Measurements from ENCODE around the gene ANKRD30A.
"Not testable (repeated sequence)": the region's sequence is repeated elsewhere in the genome, so short reads cannot be mapped to it uniquely, and the experiment has no call there.

The ANKRD30A gene

GRCh38 chr10:37125191-37125732 lies at the start of gene ANKRD30A:
Gene ANKRD30A (plus strand): TSS chr10:37125598. CDS start chr10:37125788, 190 bp downstream.
- Histone ChIP-seq H3K36me3 (ENCODE audit: control insufficient read depth in 1 of 2, insufficient read depth in 2 of 2, low read length in 2 of 2) (no peaks in the 10 kb centered on the region), H3K27ac (ENCODE audit: low read length) (no peak within 1 kb of the TSS), H3K4me1 (ENCODE audit: control insufficient read depth in 1 of 2, insufficient read depth in 2 of 2, low read length in 2 of 2) (no peaks in the 10 kb centered on the region), H3K4me3 (ENCODE audit: low read depth in 1 of 2, low read length in 2 of 2) (no peak within 1 kb of the TSS), H3K9me3 (ENCODE audit: control insufficient read depth in 1 of 2, low read length in 2 of 2) (no peaks in the 10 kb centered on the region), H3K27me3 (ENCODE audit: low read depth, low read length) (no peaks in the 10 kb centered on the region)

GRCh38 chr10:37076083-37076482 lies 49.3 kb upstream of the ANKRD30A start:
- not testable (repeated sequence) for H3K36me3 ChIP-seq (ENCODE audit: control insufficient read depth in 1 of 2, insufficient read depth in 2 of 2, low read length in 2 of 2); H3K27me3 ChIP-seq (ENCODE audit: low read depth, low read length); H3K27ac ChIP-seq (ENCODE audit: low read length); H3K9me3 ChIP-seq (ENCODE audit: control insufficient read depth in 1 of 2, low read length in 2 of 2); H3K4me1 ChIP-seq (ENCODE audit: control insufficient read depth in 1 of 2, insufficient read depth in 2 of 2, low read length in 2 of 2); H3K4me3 ChIP-seq (ENCODE audit: low read depth in 1 of 2, low read length in 2 of 2)

- H3K9me3 ChIP-seq (ENCODE audit: control insufficient read depth in 1 of 2, low read length in 2 of 2): peaks cover 0 to 4% of the 10 kb centered on the region in 2 donors
- H3K4me3 ChIP-seq (ENCODE audit: low read depth in 1 of 2, low read length in 2 of 2): no peak overlapping the region
- H3K36me3 ChIP-seq (ENCODE audit: control insufficient read depth in 1 of 2, insufficient read depth in 2 of 2, low read length in 2 of 2): no peaks in the 10 kb centered on the region
- no peak overlapping the region for H3K27ac ChIP-seq (ENCODE audit: low read length)
- no peaks in the 10 kb centered on the region for H3K4me1 ChIP-seq (ENCODE audit: control insufficient read depth in 1 of 2, insufficient read depth in 2 of 2, low read length in 2 of 2)
- no peaks in the 10 kb centered on the region for H3K27me3 ChIP-seq (ENCODE audit: low read depth, low read length)
Measured at GRCh38 chr10:37095792-37096573, 29.4 kb upstream of the ANKRD30A start.

GRCh38 chr10:37101261-37101660 lies 24.1 kb upstream of the ANKRD30A start:
- Histone ChIP-seq H3K4me3 (ENCODE audit: low read depth in 1 of 2, low read length in 2 of 2) (no peak overlapping the region), H3K4me1 (ENCODE audit: control insufficient read depth in 1 of 2, insufficient read depth in 2 of 2, low read length in 2 of 2) (no peaks in the 10 kb centered on the region), H3K9me3 (ENCODE audit: control insufficient read depth in 1 of 2, low read length in 2 of 2) (no peaks in the 10 kb centered on the region), H3K36me3 (ENCODE audit: control insufficient read depth in 1 of 2, insufficient read depth in 2 of 2, low read length in 2 of 2) (no peaks in the 10 kb centered on the region), H3K27me3 (ENCODE audit: low read depth, low read length) (no peaks in the 10 kb centered on the region), H3K27ac (ENCODE audit: low read length) (no peak overlapping the region)

GRCh38 chr10:37109000-37109399 lies 16.4 kb upstream of the ANKRD30A start:
- Histone ChIP-seq H3K36me3 (ENCODE audit: control insufficient read depth in 1 of 2, insufficient read depth in 2 of 2, low read length in 2 of 2) (no peaks in the 10 kb centered on the region), H3K27me3 (ENCODE audit: low read depth, low read length) (no peaks in the 10 kb centered on the region), H3K4me1 (ENCODE audit: control insufficient read depth in 1 of 2, insufficient read depth in 2 of 2, low read length in 2 of 2) (no peaks in the 10 kb centered on the region), H3K4me3 (ENCODE audit: low read depth in 1 of 2, low read length in 2 of 2) (no peak overlapping the region), H3K9me3 (ENCODE audit: control insufficient read depth in 1 of 2, low read length in 2 of 2) (no peaks in the 10 kb centered on the region), H3K27ac (ENCODE audit: low read length) (no peak overlapping the region)

GRCh38 chr10:37124532-37124931 lies 866 bp upstream of the ANKRD30A start:
- no peaks in the 10 kb centered on the region for H3K27me3 ChIP-seq (ENCODE audit: low read depth, low read length)
- no peak overlapping the region for H3K4me3 ChIP-seq (ENCODE audit: low read depth in 1 of 2, low read length in 2 of 2)
- H3K4me1 ChIP-seq (ENCODE audit: control insufficient read depth in 1 of 2, insufficient read depth in 2 of 2, low read length in 2 of 2): no peaks in the 10 kb centered on the region
- no peaks in the 10 kb centered on the region for H3K36me3 ChIP-seq (ENCODE audit: control insufficient read depth in 1 of 2, insufficient read depth in 2 of 2, low read length in 2 of 2)
- no peak overlapping the region for H3K27ac ChIP-seq (ENCODE audit: low read length)
- no peaks in the 10 kb centered on the region for H3K9me3 ChIP-seq (ENCODE audit: control insufficient read depth in 1 of 2, low read length in 2 of 2)

GRCh38 chr10:37125921-37126320 lies 523 bp downstream of the ANKRD30A start:
- Histone ChIP-seq H3K36me3 (ENCODE audit: control insufficient read depth in 1 of 2, insufficient read depth in 2 of 2, low read length in 2 of 2) (no peaks in the 10 kb centered on the region), H3K9me3 (ENCODE audit: control insufficient read depth in 1 of 2, low read length in 2 of 2) (no peaks in the 10 kb centered on the region), H3K4me3 (ENCODE audit: low read depth in 1 of 2, low read length in 2 of 2) (no peak overlapping the region), H3K27me3 (ENCODE audit: low read depth, low read length) (no peaks in the 10 kb centered on the region), H3K4me1 (ENCODE audit: control insufficient read depth in 1 of 2, insufficient read depth in 2 of 2, low read length in 2 of 2) (no peaks in the 10 kb centered on the region), H3K27ac (ENCODE audit: low read length) (no peak overlapping the region)

- H3K27ac ChIP-seq (ENCODE audit: low read length): no peak overlapping the region
- no peaks in the 10 kb centered on the region for H3K36me3 ChIP-seq (ENCODE audit: control insufficient read depth in 1 of 2, insufficient read depth in 2 of 2, low read length in 2 of 2)
- no peaks in the 10 kb centered on the region for H3K27me3 ChIP-seq (ENCODE audit: low read depth, low read length)
- H3K4me3 ChIP-seq (ENCODE audit: low read depth in 1 of 2, low read length in 2 of 2): no peak overlapping the region
- H3K4me1 ChIP-seq (ENCODE audit: control insufficient read depth in 1 of 2, insufficient read depth in 2 of 2, low read length in 2 of 2): no peaks in the 10 kb centered on the region
- no peaks in the 10 kb centered on the region for H3K9me3 ChIP-seq (ENCODE audit: control insufficient read depth in 1 of 2, low read length in 2 of 2)
Measured at GRCh38 chr10:37146443-37146842, 21.0 kb downstream of the ANKRD30A start.

- not testable (repeated sequence) for H3K27me3 ChIP-seq (ENCODE audit: low read depth, low read length); H3K4me1 ChIP-seq (ENCODE audit: control insufficient read depth in 1 of 2, insufficient read depth in 2 of 2, low read length in 2 of 2); H3K9me3 ChIP-seq (ENCODE audit: control insufficient read depth in 1 of 2, low read length in 2 of 2); H3K4me3 ChIP-seq (ENCODE audit: low read depth in 1 of 2, low read length in 2 of 2); H3K36me3 ChIP-seq (ENCODE audit: control insufficient read depth in 1 of 2, insufficient read depth in 2 of 2, low read length in 2 of 2); H3K27ac ChIP-seq (ENCODE audit: low read length)
Measured at GRCh38 chr10:37162430-37162829, 37.0 kb downstream of the ANKRD30A start.

GRCh38 chr10:37171945-37172344 lies 46.5 kb downstream of the ANKRD30A start:
- not testable (repeated sequence) for H3K36me3 ChIP-seq (ENCODE audit: control insufficient read depth in 1 of 2, insufficient read depth in 2 of 2, low read length in 2 of 2); H3K27ac ChIP-seq (ENCODE audit: low read length); H3K4me1 ChIP-seq (ENCODE audit: control insufficient read depth in 1 of 2, insufficient read depth in 2 of 2, low read length in 2 of 2); H3K27me3 ChIP-seq (ENCODE audit: low read depth, low read length); H3K4me3 ChIP-seq (ENCODE audit: low read depth in 1 of 2, low read length in 2 of 2); H3K9me3 ChIP-seq (ENCODE audit: control insufficient read depth in 1 of 2, low read length in 2 of 2)

- not testable (repeated sequence) for H3K27ac ChIP-seq (ENCODE audit: low read length); H3K4me1 ChIP-seq (ENCODE audit: control insufficient read depth in 1 of 2, insufficient read depth in 2 of 2, low read length in 2 of 2); H3K9me3 ChIP-seq (ENCODE audit: control insufficient read depth in 1 of 2, low read length in 2 of 2); H3K36me3 ChIP-seq (ENCODE audit: control insufficient read depth in 1 of 2, insufficient read depth in 2 of 2, low read length in 2 of 2); H3K4me3 ChIP-seq (ENCODE audit: low read depth in 1 of 2, low read length in 2 of 2); H3K27me3 ChIP-seq (ENCODE audit: low read depth, low read length)
Measured at GRCh38 chr10:37178296-37178695, 52.9 kb downstream of the ANKRD30A start.

- not testable (repeated sequence) for H3K4me1 ChIP-seq (ENCODE audit: control insufficient read depth in 1 of 2, insufficient read depth in 2 of 2, low read length in 2 of 2); H3K27me3 ChIP-seq (ENCODE audit: low read depth, low read length); H3K9me3 ChIP-seq (ENCODE audit: control insufficient read depth in 1 of 2, low read length in 2 of 2); H3K4me3 ChIP-seq (ENCODE audit: low read depth in 1 of 2, low read length in 2 of 2); H3K36me3 ChIP-seq (ENCODE audit: control insufficient read depth in 1 of 2, insufficient read depth in 2 of 2, low read length in 2 of 2); H3K27ac ChIP-seq (ENCODE audit: low read length)
Measured at GRCh38 chr10:37182719-37183118, 57.3 kb downstream of the ANKRD30A start.

Data from muscle layer of duodenum (tissue), 2 donors.